HepG2 (cell line): ENCODE measurements around the gene VEZF1. TPM values are rescaled to one million over a fixed set of nuclear protein-coding genes. Genes with fewer than 3 reads are reported as not detected.
A peak's percentile ranks its signal among the peaks of the same experiment; 100 is the strongest.

Source experiments
- CHD2 ChIP-seq: IDR thresholded peaks from 2 replicates; pipeline ENCODE4 v1.6.1; 2011; ENCODE audit warnings: low read depth, low read length, improper control_type of control experiment
- FOXJ3 ChIP-seq: sonication (generic); formaldehyde crosslinking; IDR thresholded peaks from 2 replicates; pipeline ENCODE4 v1.4.0; 2020; ENCODE audit warnings: missing genetic modification reagents, mild to moderate bottlenecking, borderline replicate concordance
- JUN ChIP-seq: sonication (generic); formaldehyde crosslinking; IDR thresholded peaks from 2 replicates; pipeline ENCODE4 v1.4.0; 2020; ENCODE audit warnings: mild to moderate bottlenecking, missing genetic modification reagents
- NR2F6 ChIP-seq, 2 experiments: IDR thresholded peaks; 2 replicates each; pipeline ENCODE4 v1.6.1; 2016; ENCODE audit warnings: antibody characterized with exemption in 1 of 2, mild to moderate bottlenecking in 1 of 2
- RXRB ChIP-seq: IDR thresholded peaks from 2 replicates; pipeline ENCODE4 v1.6.1; 2016; ENCODE audit warnings: borderline replicate concordance, missing genetic modification reagents, missing compliant biosample characterization
- SIX1 ChIP-seq: sonication (generic); formaldehyde crosslinking; IDR thresholded peaks from 2 replicates; pipeline ENCODE4 v1.4.0; 2020; ENCODE audit warnings: missing genetic modification reagents, borderline replicate concordance
- TCF7 ChIP-seq: sonication (generic); IDR thresholded peaks from 2 replicates; pipeline ENCODE4 v1.6.1; 2016; ENCODE audit warnings: antibody characterized with exemption, low read depth
- ZNF17 ChIP-seq: sonication (generic); formaldehyde crosslinking; IDR thresholded peaks from 2 replicates; pipeline ENCODE4 v1.5.0; 2020; ENCODE audit warnings: mild to moderate bottlenecking, missing genetic modification reagents
- ZNF30 ChIP-seq: sonication (generic); formaldehyde crosslinking; IDR thresholded peaks from 2 replicates; pipeline ENCODE4 v1.5.0; 2020; ENCODE audit warnings: mild to moderate bottlenecking, missing genetic modification reagents
- ZNF484 ChIP-seq: sonication (generic); formaldehyde crosslinking; IDR thresholded peaks from 2 replicates; pipeline ENCODE4 v1.5.1; 2020; ENCODE audit warnings: mild to moderate bottlenecking, low read depth, missing genetic modification reagents, borderline replicate concordance
- ZNF530 ChIP-seq: sonication (generic); formaldehyde crosslinking; IDR thresholded peaks from 2 replicates; pipeline ENCODE4 v1.5.0; 2020; ENCODE audit warnings: low read depth, mild to moderate bottlenecking, missing genetic modification reagents
- ZNF550 ChIP-seq: sonication (generic); formaldehyde crosslinking; IDR thresholded peaks from 2 replicates; pipeline ENCODE4 v1.4.0; 2020; ENCODE audit warnings: mild to moderate bottlenecking, missing genetic modification reagents, borderline replicate concordance
- ZNF567 ChIP-seq: sonication (generic); formaldehyde crosslinking; IDR thresholded peaks from 2 replicates; pipeline ENCODE4 v1.8.1; 2023; ENCODE audit warnings: mild to moderate bottlenecking, missing genetic modification reagents, borderline replicate concordance
- ZNF792 ChIP-seq: IDR thresholded peaks from 2 replicates; pipeline ENCODE4 v1.6.1; 2016
- ZNF841 ChIP-seq: sonication (generic); formaldehyde crosslinking; IDR thresholded peaks from 2 replicates; pipeline ENCODE4 v1.8.1; 2023; ENCODE audit warnings: missing genetic modification reagents, borderline replicate concordance
- polyA plus RNA-seq, 8 experiments: library from polyadenylated mRNA; depleted of rRNA in 3 of 8; stranded (reverse) in 7 of 8; unstranded in 1 of 8; fragments of >200 nt; fragmentation: Illumina TruSeq in 4 of 8; extraction: Trizol in 4 of 8; gene quantifications; 2 replicates each; pipeline versions ENCODE4 v1.2.1 to v1.2.3, GENCODE V29; 2011 to 2016; ENCODE audit warnings: low read depth in 4 of 8, missing spikeins in 1 of 8, mixed read lengths in 1 of 8; ENCODE audit not compliant: insufficient read depth in 1 of 8
- total RNA-seq, 5 experiments: library from RNA; depleted of rRNA; stranded (reverse); fragments of >200 nt; fragmentation: Illumina TruSeq; extraction: Trizol; gene quantifications; 2 replicates each; pipeline ENCODE4 v1.2.3, GENCODE V29; 2016; ENCODE audit warnings: low read depth in 1 of 5
- TF ChIP-seq, protein P1 (sequence below): sonication (generic); formaldehyde crosslinking; IDR thresholded peaks from 2 replicates; pipeline ENCODE4 v1.4.0; 2020; ENCODE audit warnings: low read depth, mild to moderate bottlenecking, missing genetic modification reagents
- TF ChIP-seq, protein P2 (sequence below): IDR thresholded peaks from 2 replicates; pipeline ENCODE4 v1.6.1; 2016; ENCODE audit warnings: missing compliant biosample characterization, missing genetic modification reagents, borderline replicate concordance
- TF ChIP-seq, protein P3 (sequence below): sonication (generic); formaldehyde crosslinking; conservative IDR thresholded peaks from 2 replicates; pipeline ENCODE4 v1.8.0; 2022; ENCODE audit warnings: missing genetic modification reagents
- TF ChIP-seq, protein P4 (sequence below): sonication (generic); formaldehyde crosslinking; IDR thresholded peaks from 2 replicates; pipeline ENCODE4 v1.5.0; 2020; ENCODE audit warnings: missing genetic modification reagents, mild to moderate bottlenecking, borderline replicate concordance
- TF ChIP-seq, protein P5 (sequence below): fragments of 450-650 bp; IDR thresholded peaks from 2 replicates; pipeline ENCODE4 v1.6.1; 2017
- TF ChIP-seq, protein P6 (sequence below): sonication (generic); formaldehyde crosslinking; IDR thresholded peaks from 2 replicates; pipeline ENCODE4 v1.4.0; 2020; ENCODE audit warnings: mild to moderate bottlenecking, missing genetic modification reagents
- TF ChIP-seq, protein P7 (sequence below): sonication (generic); formaldehyde crosslinking; IDR thresholded peaks from 2 replicates; pipeline ENCODE4 v1.4.0; 2020; ENCODE audit warnings: missing genetic modification reagents

The VEZF1 gene
- total and polyA plus RNA-seq, 2 of the 13 experiments (the other 11 are each of a cell fraction or from before 2014, with no cell fraction given) = 45.9 to 49.7 TPM

DNA sequence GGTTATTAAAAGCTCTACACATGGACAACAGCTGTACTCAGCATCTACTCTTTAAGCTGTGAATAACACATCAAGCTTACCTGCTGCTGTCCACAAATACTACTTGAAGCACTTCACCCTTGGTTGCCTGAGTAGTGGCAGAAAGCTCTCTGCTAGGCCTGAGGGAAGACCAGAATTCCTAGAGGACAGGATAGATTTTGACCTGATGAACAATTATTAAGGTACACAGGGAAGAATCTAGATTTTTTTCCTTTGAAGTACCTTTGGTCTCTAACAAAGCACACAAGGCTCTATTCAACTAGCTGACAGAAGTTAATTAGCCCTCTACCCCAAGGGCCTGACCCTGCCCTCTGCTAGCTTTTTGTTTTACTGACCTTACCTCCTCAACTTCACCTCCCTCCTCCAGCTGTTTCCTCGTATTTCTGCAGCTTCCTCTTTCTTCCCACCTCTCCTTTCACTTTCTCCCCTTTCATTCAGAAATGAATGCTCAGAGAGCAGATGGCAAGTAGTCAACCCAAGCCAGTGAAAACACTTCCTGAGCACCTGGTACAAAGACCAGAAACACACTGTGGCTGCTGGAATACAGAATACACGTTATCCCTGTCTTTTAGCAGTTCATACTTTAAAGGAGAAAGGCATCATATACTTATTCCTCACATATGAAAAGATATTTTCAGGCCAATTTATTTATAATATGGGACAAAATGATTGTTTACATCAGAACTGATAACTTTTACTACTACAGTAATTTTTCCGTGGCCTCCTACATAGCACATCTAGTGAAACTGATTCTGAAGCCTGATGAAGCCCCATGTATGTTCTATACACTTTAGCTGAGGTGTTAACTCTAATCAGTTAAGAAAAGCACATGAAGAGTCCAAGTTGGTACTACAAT is 5.7 kb upstream of the VEZF1 start (continued):
- TF ChIP-seq TCF7 (peak; percentile 65), ZNF841 (CRISPR knock-in tag) (no peak), FOXJ3 (CRISPR knock-in tag) (no peak), ZNF530 (CRISPR knock-in tag) (no peak), ZNF17 (CRISPR knock-in tag) (no peak), SIX1 (CRISPR knock-in tag) (no peak), ZNF30 (CRISPR knock-in tag) (no peak), JUN (CRISPR knock-in tag) (peak; percentile 48; the same call in 1 of the 2 replicates), RXRB (CRISPR knock-in tag) (peak; percentile 31; the same call in 1 of the 2 replicates), ZNF567 (no peak), CHD2 (no peak), NR2F6 (IDR thresholded peaks at IDR 0.05) (peak; percentile 90), NR2F6 (CRISPR knock-in tag; IDR thresholded peaks at IDR 0.05) (peak; percentile 83), ZNF792 (CRISPR knock-in tag) (no peak), ZNF550 (CRISPR knock-in tag) (no peak), ZNF484 (CRISPR knock-in tag) (no peak)
- TF ChIP-seq, protein P1, sequence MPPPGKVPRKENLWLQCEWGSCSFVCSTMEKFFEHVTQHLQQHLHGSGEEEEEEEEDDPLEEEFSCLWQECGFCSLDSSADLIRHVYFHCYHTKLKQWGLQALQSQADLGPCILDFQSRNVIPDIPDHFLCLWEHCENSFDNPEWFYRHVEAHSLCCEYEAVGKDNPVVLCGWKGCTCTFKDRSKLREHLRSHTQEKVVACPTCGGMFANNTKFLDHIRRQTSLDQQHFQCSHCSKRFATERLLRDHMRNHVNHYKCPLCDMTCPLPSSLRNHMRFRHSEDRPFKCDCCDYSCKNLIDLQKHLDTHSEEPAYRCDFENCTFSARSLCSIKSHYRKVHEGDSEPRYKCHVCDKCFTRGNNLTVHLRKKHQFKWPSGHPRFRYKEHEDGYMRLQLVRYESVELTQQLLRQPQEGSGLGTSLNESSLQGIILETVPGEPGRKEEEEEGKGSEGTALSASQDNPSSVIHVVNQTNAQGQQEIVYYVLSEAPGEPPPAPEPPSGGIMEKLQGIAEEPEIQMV = no peak; the same call in 1 of the 2 replicates
- TF ChIP-seq, protein P2, sequence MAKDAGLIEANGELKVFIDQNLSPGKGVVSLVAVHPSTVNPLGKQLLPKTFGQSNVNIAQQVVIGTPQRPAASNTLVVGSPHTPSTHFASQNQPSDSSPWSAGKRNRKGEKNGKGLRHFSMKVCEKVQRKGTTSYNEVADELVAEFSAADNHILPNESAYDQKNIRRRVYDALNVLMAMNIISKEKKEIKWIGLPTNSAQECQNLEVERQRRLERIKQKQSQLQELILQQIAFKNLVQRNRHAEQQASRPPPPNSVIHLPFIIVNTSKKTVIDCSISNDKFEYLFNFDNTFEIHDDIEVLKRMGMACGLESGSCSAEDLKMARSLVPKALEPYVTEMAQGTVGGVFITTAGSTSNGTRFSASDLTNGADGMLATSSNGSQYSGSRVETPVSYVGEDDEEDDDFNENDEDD (CRISPR knock-in tag) = 0 out of 2 replicates have a peak, but pooled peaks have one; percentile 20
- TF ChIP-seq, protein P3, sequence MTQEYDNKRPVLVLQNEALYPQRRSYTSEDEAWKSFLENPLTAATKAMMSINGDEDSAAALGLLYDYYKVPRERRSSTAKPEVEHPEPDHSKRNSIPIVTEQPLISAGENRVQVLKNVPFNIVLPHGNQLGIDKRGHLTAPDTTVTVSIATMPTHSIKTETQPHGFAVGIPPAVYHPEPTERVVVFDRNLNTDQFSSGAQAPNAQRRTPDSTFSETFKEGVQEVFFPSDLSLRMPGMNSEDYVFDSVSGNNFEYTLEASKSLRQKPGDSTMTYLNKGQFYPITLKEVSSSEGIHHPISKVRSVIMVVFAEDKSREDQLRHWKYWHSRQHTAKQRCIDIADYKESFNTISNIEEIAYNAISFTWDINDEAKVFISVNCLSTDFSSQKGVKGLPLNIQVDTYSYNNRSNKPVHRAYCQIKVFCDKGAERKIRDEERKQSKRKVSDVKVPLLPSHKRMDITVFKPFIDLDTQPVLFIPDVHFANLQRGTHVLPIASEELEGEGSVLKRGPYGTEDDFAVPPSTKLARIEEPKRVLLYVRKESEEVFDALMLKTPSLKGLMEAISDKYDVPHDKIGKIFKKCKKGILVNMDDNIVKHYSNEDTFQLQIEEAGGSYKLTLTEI (CRISPR knock-in tag) = no peak
- TF ChIP-seq, protein P4, sequence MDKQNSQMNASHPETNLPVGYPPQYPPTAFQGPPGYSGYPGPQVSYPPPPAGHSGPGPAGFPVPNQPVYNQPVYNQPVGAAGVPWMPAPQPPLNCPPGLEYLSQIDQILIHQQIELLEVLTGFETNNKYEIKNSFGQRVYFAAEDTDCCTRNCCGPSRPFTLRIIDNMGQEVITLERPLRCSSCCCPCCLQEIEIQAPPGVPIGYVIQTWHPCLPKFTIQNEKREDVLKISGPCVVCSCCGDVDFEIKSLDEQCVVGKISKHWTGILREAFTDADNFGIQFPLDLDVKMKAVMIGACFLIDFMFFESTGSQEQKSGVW = no peak
- TF ChIP-seq, protein P5, sequence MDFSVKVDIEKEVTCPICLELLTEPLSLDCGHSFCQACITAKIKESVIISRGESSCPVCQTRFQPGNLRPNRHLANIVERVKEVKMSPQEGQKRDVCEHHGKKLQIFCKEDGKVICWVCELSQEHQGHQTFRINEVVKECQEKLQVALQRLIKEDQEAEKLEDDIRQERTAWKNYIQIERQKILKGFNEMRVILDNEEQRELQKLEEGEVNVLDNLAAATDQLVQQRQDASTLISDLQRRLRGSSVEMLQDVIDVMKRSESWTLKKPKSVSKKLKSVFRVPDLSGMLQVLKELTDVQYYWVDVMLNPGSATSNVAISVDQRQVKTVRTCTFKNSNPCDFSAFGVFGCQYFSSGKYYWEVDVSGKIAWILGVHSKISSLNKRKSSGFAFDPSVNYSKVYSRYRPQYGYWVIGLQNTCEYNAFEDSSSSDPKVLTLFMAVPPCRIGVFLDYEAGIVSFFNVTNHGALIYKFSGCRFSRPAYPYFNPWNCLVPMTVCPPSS = no peak
- TF ChIP-seq, protein P6, sequence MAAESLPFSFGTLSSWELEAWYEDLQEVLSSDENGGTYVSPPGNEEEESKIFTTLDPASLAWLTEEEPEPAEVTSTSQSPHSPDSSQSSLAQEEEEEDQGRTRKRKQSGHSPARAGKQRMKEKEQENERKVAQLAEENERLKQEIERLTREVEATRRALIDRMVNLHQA (CRISPR knock-in tag) = no peak
- TF ChIP-seq, protein P7, sequence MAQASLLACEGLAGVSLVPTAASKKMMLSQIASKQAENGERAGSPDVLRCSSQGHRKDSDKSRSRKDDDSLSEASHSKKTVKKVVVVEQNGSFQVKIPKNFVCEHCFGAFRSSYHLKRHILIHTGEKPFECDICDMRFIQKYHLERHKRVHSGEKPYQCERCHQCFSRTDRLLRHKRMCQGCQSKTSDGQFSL (CRISPR knock-in tag) = no peak
